Measurements from ENCODE around the gene PACC1. TPM values are rescaled to one million over a fixed set of nuclear protein-coding genes. Genes with fewer than 3 reads are reported as not detected.

The PACC1 gene
- total RNA-seq, 1 donor from 2014 or later, result 2.6 TPM

- intact Hi-C loops (cut with micrococcal nuclease), result loop anchor here (10.0 kb wide), 1 partner anchor 95 kb away; no protein-coding TSS in a partner anchor
- no peak overlapping the region for H3K4me3 ChIP-seq
- no peak overlapping the region for H3K27ac ChIP-seq (replicated peaks)
- no peaks in the 10 kb centered on the region for H3K9me3 ChIP-seq (replicated peaks)
- H3K27me3 ChIP-seq (ENCODE audit: low read depth), result no peaks in the 10 kb centered on the region
- no peak for TF ChIP-seq CTCF (IDR thresholded peaks at IDR 0.05; ENCODE audit: borderline replicate concordance)
- no peak for DNase-seq
- H3K4me1 ChIP-seq, result peaks cover 17% of the 10 kb centered on the region
- H3K36me3 ChIP-seq, result peaks cover 79% of the 10 kb centered on the region
These were observed 54.7 kb downstream of the PACC1 start for GRCh38 chr1:212359794-212360479.

DNA sequence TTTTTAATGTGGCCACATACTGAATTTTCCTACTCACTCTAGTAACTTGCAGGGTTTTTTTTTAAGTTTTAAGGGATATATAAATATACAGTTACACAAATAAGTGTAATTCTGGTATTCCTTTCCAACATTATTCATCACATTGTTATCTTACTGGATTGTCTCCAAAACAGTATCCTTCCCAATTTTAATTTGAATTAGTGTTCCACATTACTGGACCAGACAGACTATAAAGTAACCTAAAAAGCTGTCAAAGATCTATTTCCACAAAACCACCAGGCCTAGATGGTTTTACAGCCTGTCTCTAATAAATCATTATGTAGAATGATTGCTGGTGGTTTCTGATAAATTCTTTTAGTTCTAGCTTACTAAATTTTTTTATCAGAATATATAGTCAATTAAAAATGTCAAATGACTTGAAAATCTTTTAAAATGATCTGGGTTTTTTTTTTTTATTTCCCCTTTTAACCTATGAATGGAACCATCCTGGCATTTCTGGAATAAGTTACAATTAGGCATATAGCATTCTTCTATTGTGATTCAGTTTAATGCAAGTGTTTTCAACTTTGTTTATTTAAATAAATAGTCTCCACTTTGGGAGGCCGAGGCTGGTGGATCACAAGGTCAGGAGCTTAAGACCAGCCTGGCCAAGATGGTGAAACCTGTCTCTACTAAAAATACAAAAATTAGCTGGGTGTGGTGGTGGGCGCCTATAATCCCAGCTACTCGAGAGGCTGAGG, 59.3 kb downstream of the PACC1 start:
- DNase-seq, result no peak
- intact Hi-C loops (cut with micrococcal nuclease), result no loop called here
- no peak for TF ChIP-seq CTCF (IDR thresholded peaks at IDR 0.05; ENCODE audit: borderline replicate concordance)
- Histone ChIP-seq H3K9me3 (replicated peaks) (no peaks in the 10 kb centered on the region), H3K27me3 (ENCODE audit: low read depth) (no peaks in the 10 kb centered on the region), H3K4me1 (no peaks in the 10 kb centered on the region), H3K36me3 (peaks cover 86% of the 10 kb centered on the region), H3K27ac (replicated peaks) (no peak overlapping the region), H3K4me3 (no peak overlapping the region)

- no peak for TF ChIP-seq CTCF (IDR thresholded peaks at IDR 0.05; ENCODE audit: borderline replicate concordance)
- Histone ChIP-seq H3K36me3 (peaks cover 86% of the 10 kb centered on the region), H3K9me3 (replicated peaks) (no peaks in the 10 kb centered on the region), H3K27ac (replicated peaks) (no peak overlapping the region), H3K27me3 (ENCODE audit: low read depth) (no peaks in the 10 kb centered on the region), H3K4me1 (no peaks in the 10 kb centered on the region), H3K4me3 (no peak overlapping the region)
- DNase-seq, result no peak
- intact Hi-C loops (cut with micrococcal nuclease), result no loop called here
These were observed 60.2 kb downstream of the PACC1 start for GRCh38 chr1:212354464-212354863.

DNA sequence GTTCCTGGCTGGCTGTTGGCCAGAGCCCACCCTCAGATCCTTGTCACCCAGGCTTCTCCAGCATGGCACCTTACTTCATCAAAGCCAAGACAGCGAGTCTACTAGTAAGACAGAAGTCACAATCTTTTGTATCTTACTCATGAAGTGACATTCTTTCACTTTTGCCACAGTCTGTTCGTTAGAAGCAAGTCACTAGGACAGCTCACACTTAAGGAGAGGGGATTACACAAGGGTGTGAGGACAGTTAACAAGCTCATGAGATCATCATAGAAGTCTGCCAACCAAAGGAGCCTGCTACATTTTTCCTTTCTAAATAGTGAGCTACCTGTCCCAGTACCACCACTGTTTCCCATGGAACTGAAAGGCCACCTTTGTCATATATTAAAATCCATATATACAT, 61.5 kb downstream of the PACC1 start:
- Histone ChIP-seq H3K4me3 (no peak overlapping the region), H3K27ac (replicated peaks) (no peak overlapping the region), H3K27me3 (ENCODE audit: low read depth) (no peaks in the 10 kb centered on the region), H3K9me3 (replicated peaks) (no peaks in the 10 kb centered on the region), H3K36me3 (peaks cover 86% of the 10 kb centered on the region), H3K4me1 (no peaks in the 10 kb centered on the region)
- TF ChIP-seq CTCF (IDR thresholded peaks at IDR 0.05; ENCODE audit: borderline replicate concordance), result no peak
- DNase-seq, result no peak
- intact Hi-C loops (cut with micrococcal nuclease), result no loop called here

GRCh38 chr1:212351588-212352362, 62.9 kb downstream of the PACC1 start:
- TF ChIP-seq CTCF (IDR thresholded peaks at IDR 0.05; ENCODE audit: borderline replicate concordance), result no peak
- Histone ChIP-seq H3K27me3 (ENCODE audit: low read depth) (no peaks in the 10 kb centered on the region), H3K4me1 (no peaks in the 10 kb centered on the region), H3K27ac (replicated peaks) (no peak overlapping the region), H3K9me3 (replicated peaks) (no peaks in the 10 kb centered on the region), H3K36me3 (peaks cover 86% of the 10 kb centered on the region), H3K4me3 (no peak overlapping the region)
- intact Hi-C loops (cut with micrococcal nuclease), result no loop called here
- DNase-seq, result no peak
